Duodenal mucosa (tissue), 2 donors: ENCODE results near the gene KCNQ1.

Source experiments
- H3K27ac ChIP-seq: one replicate; pipeline ENCODE4 v1.7.0; 2013; ENCODE audit warnings: low read depth, low read length
- H3K27me3 ChIP-seq, 2 donors: one replicate each; pipeline ENCODE4 v1.7.0; 2013; ENCODE audit warnings: low read length in 2 of 2, control low read depth in 1 of 2; ENCODE audit not compliant: insufficient read depth in 2 of 2, control insufficient read depth in 1 of 2
- H3K36me3 ChIP-seq, 2 donors: one replicate each; pipeline ENCODE4 v1.7.0; 2013; ENCODE audit warnings: low read length in 2 of 2, control low read depth in 1 of 2; ENCODE audit not compliant: insufficient read depth in 2 of 2, control insufficient read depth in 1 of 2
- H3K4me1 ChIP-seq, 2 donors: one replicate each; pipeline ENCODE4 v1.7.0; 2013; ENCODE audit warnings: low read length in 2 of 2, control low read depth in 1 of 2; ENCODE audit not compliant: insufficient read depth in 2 of 2, control insufficient read depth in 1 of 2
- H3K4me3 ChIP-seq, 2 donors: one replicate each; pipeline ENCODE4 v1.7.0; 2013; ENCODE audit warnings: low read length in 2 of 2, low read depth in 1 of 2
- H3K9ac ChIP-seq, 2 donors: one replicate each; pipeline ENCODE4 v1.7.0; 2013; ENCODE audit warnings: low read length in 2 of 2, low read depth in 1 of 2
- H3K9me3 ChIP-seq, 2 donors: one replicate each; pipeline ENCODE4 v1.7.0; 2013; ENCODE audit warnings: low read length in 2 of 2, control low read depth in 1 of 2; ENCODE audit not compliant: control insufficient read depth in 1 of 2

KCNQ1 gene

DNA sequence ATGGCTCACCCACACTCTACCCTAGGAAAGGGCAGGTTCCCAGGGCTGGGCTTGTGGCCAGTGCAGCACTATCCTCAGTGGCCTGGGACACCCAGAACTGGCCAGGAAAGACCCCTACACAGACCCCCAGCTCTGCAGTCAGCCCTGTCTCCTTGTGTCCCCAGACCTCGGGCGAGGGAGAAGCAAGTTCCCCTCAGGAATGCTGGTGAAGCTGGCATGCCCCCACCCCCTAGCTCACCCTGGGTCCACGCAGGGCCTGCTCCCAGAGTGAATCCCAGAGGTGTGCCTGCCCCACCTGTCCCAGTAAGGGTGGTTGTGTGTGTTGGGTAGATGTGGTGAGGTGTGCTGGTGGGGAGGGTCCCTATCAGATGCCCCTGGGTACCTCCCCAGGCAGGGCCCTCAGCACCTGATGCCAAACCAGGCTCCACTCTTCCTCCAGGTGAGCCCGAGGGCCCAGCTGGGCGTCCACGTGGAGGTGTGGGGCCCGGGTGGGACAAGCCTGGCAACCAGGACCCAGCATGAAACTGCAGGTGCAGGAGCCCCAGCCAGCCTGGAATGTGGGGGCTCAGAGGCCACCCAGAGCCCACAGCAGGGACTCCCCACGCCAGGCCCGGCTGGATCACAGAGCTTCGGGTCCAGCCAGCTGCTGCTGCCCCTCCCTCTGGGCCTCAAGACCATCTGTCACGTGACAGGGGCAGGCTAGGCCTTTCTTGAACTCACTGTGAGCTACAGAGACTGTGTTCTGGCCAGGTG lies 303.4 kb downstream of the KCNQ1 start:
- H3K4me3 ChIP-seq = no peak overlapping the region
- H3K27ac ChIP-seq = no peak overlapping the region
- H3K36me3 ChIP-seq = no peaks in the 10 kb centered on the region
- H3K4me1 ChIP-seq = no peaks in the 10 kb centered on the region
- H3K9me3 ChIP-seq = no peaks in the 10 kb centered on the region
- H3K27me3 ChIP-seq = no peaks in the 10 kb centered on the region
- H3K9ac ChIP-seq = no peak overlapping the region

DNA sequence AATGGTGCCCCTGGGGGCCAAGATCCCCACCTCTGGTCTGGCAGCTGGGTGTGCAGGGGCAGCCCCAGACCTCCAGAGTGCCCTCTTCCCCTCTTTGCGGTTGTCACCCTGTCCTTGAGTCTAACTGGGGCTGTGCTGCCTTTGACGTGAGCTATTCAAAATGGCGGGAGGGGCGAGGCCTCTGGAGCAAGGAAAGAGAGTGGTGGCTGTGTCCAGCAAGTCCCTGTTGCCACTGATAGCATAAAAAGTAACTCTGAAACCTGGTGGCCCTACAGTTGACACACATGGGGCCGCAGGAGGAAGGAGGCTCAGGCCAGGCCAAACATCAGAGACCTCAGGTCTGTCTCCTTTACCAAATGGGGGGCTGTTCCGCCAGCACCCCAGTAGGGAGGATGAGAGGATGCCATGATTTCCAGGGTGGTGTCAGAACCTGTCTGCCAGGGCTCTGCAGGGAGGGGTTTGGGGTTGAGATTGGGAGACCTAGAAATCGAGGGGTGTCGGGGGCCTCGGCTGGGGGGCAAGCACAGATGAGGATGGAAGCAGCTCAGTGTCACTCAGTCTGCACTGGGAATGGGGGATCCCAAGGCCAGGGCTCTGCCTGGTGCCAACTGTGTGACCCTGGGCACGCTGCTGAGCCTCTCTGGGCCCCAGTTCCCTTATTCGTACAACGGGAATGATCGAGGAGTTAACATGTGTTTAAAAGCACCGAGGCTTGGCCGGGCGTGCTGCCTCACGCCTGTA lies 304.2 kb downstream of the KCNQ1 start:
- Histone ChIP-seq H3K27ac (no peak overlapping the region), H3K9ac (no peak overlapping the region), H3K36me3 (no peaks in the 10 kb centered on the region), H3K27me3 (no peaks in the 10 kb centered on the region), H3K4me1 (no peaks in the 10 kb centered on the region), H3K4me3 (no peak overlapping the region), H3K9me3 (no peaks in the 10 kb centered on the region)

GRCh38 chr11:2750101-2750681 lies 305.4 kb downstream of the KCNQ1 start:
- Histone ChIP-seq H3K27ac (no peak overlapping the region), H3K4me3 (no peak overlapping the region), H3K9me3 (no peaks in the 10 kb centered on the region), H3K9ac (no peak overlapping the region), H3K27me3 (no peaks in the 10 kb centered on the region), H3K36me3 (no peaks in the 10 kb centered on the region), H3K4me1 (no peaks in the 10 kb centered on the region)

DNA sequence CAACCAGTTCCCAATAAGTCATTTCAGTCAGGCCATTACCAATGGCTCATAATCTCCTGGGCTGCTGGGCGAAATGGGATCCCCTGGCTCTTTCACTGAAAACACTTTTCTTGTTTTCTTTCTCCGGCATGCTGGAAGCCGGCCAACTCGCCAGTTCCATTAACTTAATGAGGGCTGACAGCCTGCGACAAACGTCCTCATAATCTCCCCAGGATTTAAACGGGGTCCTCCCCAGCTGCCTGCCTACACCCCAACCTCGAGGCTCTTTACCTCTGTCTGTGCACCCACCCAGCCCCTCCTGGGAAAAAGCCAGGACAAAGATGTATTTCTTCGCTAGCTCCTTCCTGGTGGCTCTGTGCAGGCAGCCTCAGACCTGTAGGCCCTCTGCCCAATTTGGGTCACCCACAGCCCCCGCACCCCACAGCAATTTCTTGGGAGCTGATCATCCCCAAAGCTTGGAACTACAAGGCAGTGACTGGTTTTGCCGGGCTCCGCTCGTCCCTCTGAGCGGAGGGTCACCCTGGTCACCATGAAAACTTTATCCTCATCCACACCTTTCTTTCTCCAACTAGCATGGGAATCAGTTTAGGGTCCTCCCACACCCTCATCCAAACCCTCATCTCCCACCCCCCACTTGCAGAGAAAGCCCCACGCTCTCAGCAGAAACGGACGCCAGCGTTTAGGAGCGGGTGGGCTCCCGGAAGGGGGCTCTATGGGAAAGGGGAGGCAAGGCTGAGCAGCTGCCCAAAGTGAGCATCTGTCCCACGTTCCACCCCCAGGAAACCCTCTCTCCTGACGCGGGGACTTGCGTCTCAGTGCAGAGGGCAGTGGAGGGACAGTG lies 306.1 kb downstream of the KCNQ1 start:
- no peaks in the 10 kb centered on the region for H3K36me3 ChIP-seq
- no peak overlapping the region for H3K4me3 ChIP-seq
- H3K27me3 ChIP-seq = no peaks in the 10 kb centered on the region
- H3K9ac ChIP-seq = no peak overlapping the region
- no peak overlapping the region for H3K27ac ChIP-seq
- no peaks in the 10 kb centered on the region for H3K9me3 ChIP-seq
- H3K4me1 ChIP-seq = no peaks in the 10 kb centered on the region

GRCh38 chr11:2751523-2752203 lies 306.9 kb downstream of the KCNQ1 start:
- Histone ChIP-seq H3K27ac (no peak overlapping the region), H3K4me3 (no peak overlapping the region), H3K9ac (no peak overlapping the region), H3K36me3 (no peaks in the 10 kb centered on the region), H3K9me3 (no peaks in the 10 kb centered on the region), H3K4me1 (no peaks in the 10 kb centered on the region), H3K27me3 (no peaks in the 10 kb centered on the region)

GRCh38 chr11:2752204-2752770 lies 307.5 kb downstream of the KCNQ1 start:
- Histone ChIP-seq H3K36me3 (no peaks in the 10 kb centered on the region), H3K27ac (no peak overlapping the region), H3K27me3 (no peaks in the 10 kb centered on the region), H3K4me3 (no peak overlapping the region), H3K9me3 (no peaks in the 10 kb centered on the region), H3K9ac (no peak overlapping the region), H3K4me1 (no peaks in the 10 kb centered on the region)

DNA sequence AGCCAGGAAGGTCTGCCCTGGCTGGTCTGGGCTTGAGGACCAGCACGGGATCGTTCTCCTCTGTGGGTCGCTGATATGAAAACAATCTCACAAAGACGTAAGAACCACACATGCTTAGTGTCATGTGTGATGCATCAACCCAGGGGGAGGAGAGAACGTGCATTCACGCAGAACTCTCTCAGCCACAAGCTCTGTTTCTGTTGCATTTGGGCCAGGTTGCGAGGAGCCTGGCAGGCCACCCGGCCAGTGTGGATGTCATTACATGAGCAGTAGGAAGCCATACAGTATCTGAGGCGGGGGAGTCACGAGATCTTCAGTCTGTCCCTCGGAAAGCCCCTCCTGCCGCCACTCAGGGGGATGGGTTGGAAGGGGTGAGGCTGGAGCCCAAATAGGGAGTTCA lies 308.1 kb downstream of the KCNQ1 start:
- Histone ChIP-seq H3K4me3 (no peak overlapping the region), H3K36me3 (no peaks in the 10 kb centered on the region), H3K27me3 (no peaks in the 10 kb centered on the region), H3K9me3 (no peaks in the 10 kb centered on the region), H3K27ac (no peak overlapping the region), H3K9ac (no peak overlapping the region), H3K4me1 (no peaks in the 10 kb centered on the region)

DNA sequence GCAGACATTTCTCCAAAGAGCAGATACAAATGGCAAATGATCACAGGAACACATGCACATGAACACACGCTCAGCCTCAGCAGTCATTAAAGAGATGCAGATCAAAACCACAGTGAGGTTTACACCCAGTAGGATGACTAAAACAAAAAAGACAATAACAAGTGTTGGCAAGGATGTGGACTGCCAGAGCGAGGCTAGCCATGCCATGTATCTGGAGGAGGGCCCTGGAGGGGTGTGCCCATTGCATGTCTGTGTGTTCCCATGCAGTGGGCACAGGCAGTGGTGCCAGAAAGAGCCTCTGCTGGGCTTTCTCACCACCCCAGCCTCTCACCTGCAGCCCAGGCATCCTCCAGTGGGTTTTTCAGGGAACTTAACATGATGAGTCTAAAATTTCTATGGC lies 309.2 kb downstream of the KCNQ1 start:
- H3K4me3 ChIP-seq = no peak overlapping the region
- no peaks in the 10 kb centered on the region for H3K27me3 ChIP-seq
- H3K4me1 ChIP-seq = no peaks in the 10 kb centered on the region
- H3K9ac ChIP-seq = no peak overlapping the region
- H3K9me3 ChIP-seq = no peaks in the 10 kb centered on the region
- no peaks in the 10 kb centered on the region for H3K36me3 ChIP-seq
- H3K27ac ChIP-seq = no peak overlapping the region

DNA sequence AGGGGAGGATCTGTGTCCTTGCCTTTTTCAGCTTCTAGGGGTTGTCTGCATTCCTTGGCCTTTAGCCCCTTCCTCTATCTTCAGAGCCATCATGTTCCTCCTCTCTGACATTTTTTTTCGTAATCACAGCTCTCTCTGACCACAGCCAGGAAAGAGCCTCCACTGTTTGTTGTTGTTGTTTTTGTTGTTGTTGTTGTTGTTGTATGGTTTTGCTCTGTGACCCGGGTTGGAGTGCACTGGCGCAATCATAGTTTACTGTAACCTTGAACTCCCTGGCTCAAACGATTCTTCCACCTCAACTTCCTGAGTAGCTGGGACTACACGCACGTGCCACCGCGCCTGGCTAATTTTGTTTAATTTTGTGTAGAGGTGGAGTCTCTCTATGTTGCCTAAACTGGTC lies 310.3 kb downstream of the KCNQ1 start:
- no peak overlapping the region for H3K9ac ChIP-seq
- no peaks in the 10 kb centered on the region for H3K27me3 ChIP-seq
- H3K36me3 ChIP-seq = no peaks in the 10 kb centered on the region
- no peak overlapping the region for H3K27ac ChIP-seq
- H3K9me3 ChIP-seq = no peaks in the 10 kb centered on the region
- no peaks in the 10 kb centered on the region for H3K4me1 ChIP-seq
- no peak overlapping the region for H3K4me3 ChIP-seq
